ENCODE data around the gene UPK3A.

The UPK3A gene

DNA sequence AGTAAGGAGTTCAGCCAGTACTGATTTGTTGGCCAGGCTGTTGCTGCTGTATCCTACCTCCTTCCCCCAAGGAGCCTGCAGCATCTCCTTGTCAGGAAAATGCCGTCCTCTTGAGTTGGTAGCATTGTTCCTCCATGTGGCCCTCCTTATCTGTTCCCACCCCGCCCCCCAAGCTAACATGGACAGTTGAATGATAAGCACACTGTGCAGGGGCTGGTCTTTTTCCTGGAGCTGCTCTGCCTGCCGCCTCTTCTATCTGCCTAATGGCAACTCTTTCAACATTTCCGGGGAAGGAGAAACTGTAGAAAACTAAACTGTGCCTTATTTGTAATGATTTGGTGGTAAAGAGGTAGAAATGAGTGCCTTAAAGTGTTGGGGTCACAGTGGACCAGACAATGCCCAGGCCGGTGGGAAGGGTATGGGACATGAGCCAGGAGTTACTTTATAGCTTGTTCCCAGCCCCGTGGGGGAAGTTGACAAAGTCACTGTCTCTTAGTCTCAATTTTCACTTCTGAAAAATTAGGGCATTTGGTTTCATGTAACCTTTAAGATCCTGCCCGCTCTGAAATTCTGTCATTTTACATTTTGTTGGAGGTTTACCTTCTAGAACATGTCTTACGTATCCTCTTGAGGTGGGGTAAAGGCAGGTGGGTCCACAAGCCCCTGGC, 29.4 kb downstream of the UPK3A start:
- no peak overlapping the region for H3K4me3 ChIP-seq (ENCODE audit: low read length)
- DNase-seq (ENCODE audit: low read depth): no peak
- TF ChIP-seq, protein P1, sequence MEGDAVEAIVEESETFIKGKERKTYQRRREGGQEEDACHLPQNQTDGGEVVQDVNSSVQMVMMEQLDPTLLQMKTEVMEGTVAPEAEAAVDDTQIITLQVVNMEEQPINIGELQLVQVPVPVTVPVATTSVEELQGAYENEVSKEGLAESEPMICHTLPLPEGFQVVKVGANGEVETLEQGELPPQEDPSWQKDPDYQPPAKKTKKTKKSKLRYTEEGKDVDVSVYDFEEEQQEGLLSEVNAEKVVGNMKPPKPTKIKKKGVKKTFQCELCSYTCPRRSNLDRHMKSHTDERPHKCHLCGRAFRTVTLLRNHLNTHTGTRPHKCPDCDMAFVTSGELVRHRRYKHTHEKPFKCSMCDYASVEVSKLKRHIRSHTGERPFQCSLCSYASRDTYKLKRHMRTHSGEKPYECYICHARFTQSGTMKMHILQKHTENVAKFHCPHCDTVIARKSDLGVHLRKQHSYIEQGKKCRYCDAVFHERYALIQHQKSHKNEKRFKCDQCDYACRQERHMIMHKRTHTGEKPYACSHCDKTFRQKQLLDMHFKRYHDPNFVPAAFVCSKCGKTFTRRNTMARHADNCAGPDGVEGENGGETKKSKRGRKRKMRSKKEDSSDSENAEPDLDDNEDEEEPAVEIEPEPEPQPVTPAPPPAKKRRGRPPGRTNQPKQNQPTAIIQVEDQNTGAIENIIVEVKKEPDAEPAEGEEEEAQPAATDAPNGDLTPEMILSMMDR (conservative IDR thresholded peaks at IDR 0.05; ENCODE audit: low read length): no peak

DNA sequence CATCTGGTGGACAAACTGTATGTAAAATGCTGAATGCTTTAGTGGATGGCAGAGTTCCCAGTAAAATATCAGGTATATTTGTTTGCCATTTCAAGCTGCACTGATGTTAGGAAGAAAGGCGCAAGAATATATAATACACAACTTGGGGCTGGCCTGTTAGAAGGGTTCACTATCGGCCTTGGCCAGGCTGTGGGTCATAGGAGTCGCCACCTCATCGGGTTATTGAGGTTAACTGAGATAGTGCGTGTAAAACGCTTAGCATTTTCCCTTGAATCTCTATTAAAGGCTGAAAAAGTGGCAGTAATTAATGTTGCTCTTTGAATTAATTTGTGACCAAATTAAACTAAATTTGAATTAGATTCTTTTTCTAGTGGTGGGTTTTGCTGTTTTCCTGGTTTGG, 30.0 kb downstream of the UPK3A start:
- no peak for DNase-seq (ENCODE audit: low read depth)
- TF ChIP-seq, protein P1 (conservative IDR thresholded peaks at IDR 0.05; ENCODE audit: low read length): no peak
- no peak overlapping the region for H3K4me3 ChIP-seq (ENCODE audit: low read length)

DNA sequence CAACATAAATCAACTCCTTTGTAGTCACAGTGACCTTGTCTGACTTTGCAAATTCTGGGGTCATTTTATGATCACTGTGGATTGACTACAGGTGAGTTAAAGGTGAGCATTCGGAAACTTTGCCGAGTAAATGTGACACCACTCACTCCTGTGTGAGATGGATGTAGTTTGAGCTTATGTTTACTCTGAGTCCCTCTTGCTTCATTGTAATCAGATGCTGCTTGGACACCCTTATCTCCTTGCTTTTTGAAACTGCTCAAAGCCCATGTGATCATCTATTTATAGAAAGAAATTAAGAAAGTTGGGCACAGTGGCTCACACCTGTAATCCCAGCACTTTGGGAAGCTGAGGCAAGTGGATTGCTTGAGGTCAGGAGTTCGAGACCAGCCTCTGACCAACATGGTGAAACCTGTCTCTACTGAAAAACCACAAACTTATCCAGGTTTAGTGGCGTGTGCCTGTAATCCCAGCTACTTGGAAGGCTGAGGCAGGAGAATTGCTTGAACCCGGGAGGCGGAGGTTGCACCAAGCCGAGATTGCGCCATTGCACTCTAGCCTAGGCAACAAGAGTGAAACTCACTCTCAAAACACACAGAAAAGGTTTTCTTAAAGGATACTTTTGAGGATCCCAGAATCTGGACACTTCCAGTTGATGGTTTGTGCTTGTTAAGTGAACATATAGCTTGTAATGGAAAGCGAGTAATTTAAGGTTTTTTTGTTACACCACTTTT, 32.2 kb downstream of the UPK3A start:
- no peak overlapping the region for H3K4me3 ChIP-seq (ENCODE audit: low read length)
- TF ChIP-seq, protein P1 (conservative IDR thresholded peaks at IDR 0.05; ENCODE audit: low read length): no peak
- DNase-seq (ENCODE audit: low read depth): no peak

GRCh38 chr22:45317551-45318167, 32.9 kb downstream of the UPK3A start:
- TF ChIP-seq, protein P1 (conservative IDR thresholded peaks at IDR 0.05; ENCODE audit: low read length): peak; percentile 53
- no peak overlapping the region for H3K4me3 ChIP-seq (ENCODE audit: low read length)
- peak; percentile 57 for DNase-seq (ENCODE audit: low read depth)

- H3K4me3 ChIP-seq (ENCODE audit: low read length): no peak overlapping the region
- TF ChIP-seq, protein P1 (conservative IDR thresholded peaks at IDR 0.05; ENCODE audit: low read length): no peak
- peak; percentile 85 for DNase-seq (ENCODE audit: low read depth)
Measured at GRCh38 chr22:45318168-45318557, 33.4 kb downstream of the UPK3A start.

DNA sequence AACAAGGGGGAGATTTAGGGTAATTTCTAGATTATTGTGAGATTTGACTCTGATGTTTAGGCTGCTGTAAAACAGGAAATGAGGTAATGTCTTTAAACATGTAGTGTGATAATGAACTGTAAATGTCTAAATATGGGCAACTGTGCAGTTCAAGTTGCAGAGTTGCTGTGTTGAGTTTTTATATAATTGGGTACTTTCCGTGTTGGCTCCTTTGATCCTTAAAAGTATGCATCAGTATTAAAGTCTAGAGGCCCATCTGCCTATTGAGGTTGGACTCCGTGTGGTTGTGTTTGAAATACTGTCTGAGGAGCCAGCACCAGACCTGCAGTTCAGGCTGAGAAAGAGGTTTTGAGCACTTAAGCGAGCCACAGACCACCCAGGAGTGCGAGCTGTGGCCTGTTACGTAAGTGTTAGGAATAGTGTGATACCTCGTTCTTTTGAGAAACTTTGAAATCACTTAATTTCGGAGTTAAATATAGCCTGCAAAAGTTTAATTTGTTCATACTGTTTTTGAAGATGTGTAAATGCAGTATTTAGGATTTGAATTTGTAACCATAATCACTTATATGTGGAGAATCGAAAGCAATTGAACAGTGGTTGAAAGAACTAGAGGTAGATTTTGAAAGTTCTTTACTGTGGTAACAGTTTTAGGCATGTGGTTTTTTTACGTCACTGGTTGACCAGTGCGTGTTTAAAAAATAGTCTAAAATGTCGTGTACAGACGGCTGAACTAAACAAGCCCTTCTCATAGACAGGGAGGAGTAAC, 34.0 kb downstream of the UPK3A start:
- H3K4me3 ChIP-seq (ENCODE audit: low read length): no peak overlapping the region
- TF ChIP-seq, protein P1 (conservative IDR thresholded peaks at IDR 0.05; ENCODE audit: low read length): no peak
- peak; percentile 37 for DNase-seq (ENCODE audit: low read depth)
